GM21825 (cell line): ENCODE measurements around the gene RFC3.

Experiments used
- ATAC-seq: cut with Tn5 transposase; IDR thresholded peaks from one replicate; pipeline ENCODE4 v1.9.1; 2021; ENCODE audit warnings: mild to moderate bottlenecking, moderate library complexity; ENCODE audit not compliant: unreplicated experiment

The RFC3 gene

GRCh38 chr13:33863188-33863789 is 45.3 kb downstream of the RFC3 start:
- no peak for ATAC-seq

GRCh38 chr13:33865945-33866344 is 48.0 kb downstream of the RFC3 start:
- ATAC-seq, result peak; percentile 95

DNA sequence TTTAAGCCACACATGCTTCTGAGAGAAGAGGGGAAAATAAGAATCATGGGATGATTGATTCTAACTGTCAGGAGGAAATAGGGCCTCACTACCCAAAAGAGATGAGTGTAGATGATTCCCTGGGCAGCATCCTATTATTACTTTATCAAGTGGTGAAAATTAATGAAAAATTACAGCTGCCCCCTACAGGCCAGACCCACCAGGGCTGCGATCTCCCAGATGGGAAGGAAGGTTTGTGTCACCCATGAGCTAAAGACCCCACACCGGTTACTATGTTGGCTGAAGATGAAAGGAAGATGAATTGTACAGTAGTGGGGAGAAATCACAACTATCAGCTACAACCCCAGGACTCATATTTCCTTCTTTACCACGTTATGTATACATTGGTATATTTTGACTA is 49.5 kb downstream of the RFC3 start:
- ATAC-seq, result no peak

- ATAC-seq, result no peak
Measured at GRCh38 chr13:33868343-33868994, 50.5 kb downstream of the RFC3 start.

- ATAC-seq, result no peak
Measured at GRCh38 chr13:33869005-33869404, 51.1 kb downstream of the RFC3 start.

- no peak for ATAC-seq
Measured at GRCh38 chr13:33870046-33870668, 52.2 kb downstream of the RFC3 start.

GRCh38 chr13:33871207-33872004 is 53.5 kb downstream of the RFC3 start:
- ATAC-seq, result no peak

DNA sequence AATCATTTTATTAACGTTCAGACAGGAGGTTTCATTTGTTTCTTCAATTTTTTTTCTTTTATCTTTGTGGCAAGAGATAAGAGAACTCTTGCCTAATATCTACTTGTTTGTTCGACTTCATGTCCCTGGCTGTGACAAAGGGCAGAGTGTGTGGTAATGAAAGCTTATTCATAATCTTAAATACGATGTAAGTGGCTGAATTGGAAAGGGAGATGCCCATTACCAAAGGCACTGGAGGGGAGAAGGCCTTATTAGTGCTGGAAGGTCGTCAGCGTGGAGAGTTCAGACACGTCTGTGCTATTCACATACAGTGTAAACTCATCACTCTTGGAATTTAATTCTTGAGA is 54.0 kb downstream of the RFC3 start:
- no peak for ATAC-seq

GRCh38 chr13:33873251-33873908 is 55.4 kb downstream of the RFC3 start:
- no peak for ATAC-seq

- no peak for ATAC-seq
Measured at GRCh38 chr13:33874871-33875270, 56.9 kb downstream of the RFC3 start.

GRCh38 chr13:33875618-33876401 is 57.9 kb downstream of the RFC3 start:
- ATAC-seq, result no peak

GRCh38 chr13:33876716-33877394 is 58.9 kb downstream of the RFC3 start:
- no peak for ATAC-seq

- ATAC-seq, result no peak
Measured at GRCh38 chr13:33879118-33879517, 61.2 kb downstream of the RFC3 start.

DNA sequence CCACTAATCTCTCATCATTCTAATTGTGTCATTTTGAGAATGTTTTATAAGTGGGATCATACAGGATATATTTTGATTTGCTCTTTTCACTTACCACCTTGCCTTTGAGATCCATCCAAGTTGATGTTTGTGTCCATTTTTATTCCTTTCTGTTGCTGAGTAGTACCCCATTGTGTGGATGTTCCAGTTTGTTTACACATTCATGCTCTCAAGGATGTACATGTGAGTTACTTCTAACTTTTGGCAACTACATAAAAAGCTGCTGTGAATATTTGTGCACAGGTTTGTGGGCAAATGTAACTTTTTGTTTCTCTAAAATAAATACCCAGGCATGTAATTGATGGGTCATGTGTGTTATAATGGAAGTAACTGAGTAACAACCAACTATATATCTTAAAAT is 64.9 kb downstream of the RFC3 start:
- no peak for ATAC-seq

DNA sequence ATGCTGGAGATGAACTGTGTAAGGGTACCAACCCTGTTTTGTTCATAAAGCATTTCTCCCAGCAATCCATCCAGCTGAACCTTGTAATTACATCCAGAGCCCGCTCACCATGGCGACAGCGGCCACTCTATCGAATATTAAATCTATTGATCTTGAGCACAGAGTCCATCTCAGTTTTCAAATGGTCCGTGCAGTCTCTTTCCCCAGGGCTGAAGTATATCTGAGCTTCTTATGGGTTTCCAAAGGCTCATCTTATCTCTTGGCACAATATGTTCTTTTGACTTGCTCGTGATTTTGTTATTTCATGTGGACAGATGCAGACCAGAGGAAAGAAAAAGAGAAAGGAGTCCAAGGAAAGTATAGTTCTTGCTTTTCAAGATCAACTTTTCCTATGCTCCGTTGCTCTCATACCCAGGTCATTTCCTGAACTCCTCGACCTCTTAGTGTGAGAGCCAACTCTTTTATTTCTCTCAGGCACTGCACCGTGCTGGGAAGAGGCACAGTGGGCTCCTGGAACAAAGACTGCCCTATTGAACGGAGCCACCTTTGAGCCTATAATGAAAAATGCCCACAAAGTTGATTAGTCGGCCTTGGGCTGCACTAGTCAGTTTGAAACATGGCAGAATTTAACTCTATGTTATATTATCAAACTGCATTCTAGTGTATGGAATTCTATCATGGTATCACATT is 66.7 kb downstream of the RFC3 start:
- no peak for ATAC-seq
